ENCODE results near the gene NKAIN2.

The NKAIN2 gene

GRCh38 chr6:123803504-123804013 lies at the start of gene NKAIN2:
TSS of gene NKAIN2 (plus strand) at chr6:123803865.
- Mint-ChIP-seq H3K27me3 (peaks cover 69% of the 10 kb centered on the region), H3K9me3 (no peaks in the 10 kb centered on the region), H3K4me1 (ENCODE audit: low read depth) (peaks cover 9% of the 10 kb centered on the region), H3K36me3 (ENCODE audit: low read depth) (no peaks in the 10 kb centered on the region), H3K4me3 (peak within 1 kb of the TSS; percentile 66), H3K27ac (no peak within 1 kb of the TSS)
- DNase-seq = no peak

DNA sequence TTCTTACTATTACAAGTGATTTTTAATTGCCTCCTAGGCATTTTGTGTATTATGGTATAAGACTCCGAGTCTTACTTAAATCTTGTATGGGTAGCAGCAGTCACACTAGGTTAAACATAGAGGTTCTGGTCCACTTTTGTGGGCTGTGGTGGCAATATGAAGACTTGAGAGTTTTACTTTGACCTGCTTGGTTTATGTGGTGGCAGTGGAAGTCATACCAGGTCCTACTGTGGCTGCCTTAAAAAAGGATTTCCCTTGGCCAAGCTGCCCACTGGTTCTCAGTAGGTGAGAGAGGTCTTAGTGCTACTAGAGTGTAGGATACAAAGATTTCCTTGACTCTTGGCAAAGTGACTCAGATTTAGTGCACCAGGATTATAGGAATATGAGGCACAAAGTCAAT lies 44.2 kb upstream of the NKAIN2 start:
- DNase-seq = no peak
- no peak overlapping the region for H3K4me3 Mint-ChIP-seq
- H3K4me1 Mint-ChIP-seq (ENCODE audit: low read depth) = no peaks in the 10 kb centered on the region
- no peaks in the 10 kb centered on the region for H3K36me3 Mint-ChIP-seq (ENCODE audit: low read depth)
- H3K27me3 Mint-ChIP-seq = no peaks in the 10 kb centered on the region
- no peaks in the 10 kb centered on the region for H3K9me3 Mint-ChIP-seq
- H3K27ac Mint-ChIP-seq = no peak overlapping the region

GRCh38 chr6:123763904-123764303 lies 39.8 kb upstream of the NKAIN2 start:
- H3K9me3 Mint-ChIP-seq = no peaks in the 10 kb centered on the region

GRCh38 chr6:123764722-123765121 lies 38.9 kb upstream of the NKAIN2 start:
- Mint-ChIP-seq H3K27me3 (no peaks in the 10 kb centered on the region), H3K36me3 (ENCODE audit: low read depth) (no peaks in the 10 kb centered on the region), H3K4me3 (no peak overlapping the region), H3K4me1 (ENCODE audit: low read depth) (no peaks in the 10 kb centered on the region), H3K27ac (no peak overlapping the region), H3K9me3 (peaks cover under 1% of the 10 kb centered on the region)
- no peak for DNase-seq

More at GRCh38 chr6:123763904-123764303, 39.8 kb upstream of the NKAIN2 start:
- no peak for DNase-seq
- Mint-ChIP-seq H3K4me1 (ENCODE audit: low read depth) (no peaks in the 10 kb centered on the region), H3K27me3 (no peaks in the 10 kb centered on the region), H3K36me3 (ENCODE audit: low read depth) (no peaks in the 10 kb centered on the region), H3K27ac (no peak overlapping the region), H3K4me3 (no peak overlapping the region)

- H3K4me3 Mint-ChIP-seq = no peak overlapping the region
- no peak overlapping the region for H3K27ac Mint-ChIP-seq
- H3K4me1 Mint-ChIP-seq (ENCODE audit: low read depth) = no peaks in the 10 kb centered on the region
- H3K9me3 Mint-ChIP-seq = peaks cover 6% of the 10 kb centered on the region
- no peak for DNase-seq
- H3K27me3 Mint-ChIP-seq = no peaks in the 10 kb centered on the region
- H3K36me3 Mint-ChIP-seq (ENCODE audit: low read depth) = no peaks in the 10 kb centered on the region
These were observed 34.7 kb upstream of the NKAIN2 start for GRCh38 chr6:123768921-123769320.

GRCh38 chr6:123769431-123769830 lies 34.2 kb upstream of the NKAIN2 start:
- H3K27ac Mint-ChIP-seq = no peak overlapping the region
- no peak overlapping the region for H3K4me3 Mint-ChIP-seq
- DNase-seq = no peak
- peaks cover 6% of the 10 kb centered on the region for H3K9me3 Mint-ChIP-seq
- no peaks in the 10 kb centered on the region for H3K27me3 Mint-ChIP-seq
- H3K36me3 Mint-ChIP-seq (ENCODE audit: low read depth) = no peaks in the 10 kb centered on the region
- H3K4me1 Mint-ChIP-seq (ENCODE audit: low read depth) = no peaks in the 10 kb centered on the region

DNA sequence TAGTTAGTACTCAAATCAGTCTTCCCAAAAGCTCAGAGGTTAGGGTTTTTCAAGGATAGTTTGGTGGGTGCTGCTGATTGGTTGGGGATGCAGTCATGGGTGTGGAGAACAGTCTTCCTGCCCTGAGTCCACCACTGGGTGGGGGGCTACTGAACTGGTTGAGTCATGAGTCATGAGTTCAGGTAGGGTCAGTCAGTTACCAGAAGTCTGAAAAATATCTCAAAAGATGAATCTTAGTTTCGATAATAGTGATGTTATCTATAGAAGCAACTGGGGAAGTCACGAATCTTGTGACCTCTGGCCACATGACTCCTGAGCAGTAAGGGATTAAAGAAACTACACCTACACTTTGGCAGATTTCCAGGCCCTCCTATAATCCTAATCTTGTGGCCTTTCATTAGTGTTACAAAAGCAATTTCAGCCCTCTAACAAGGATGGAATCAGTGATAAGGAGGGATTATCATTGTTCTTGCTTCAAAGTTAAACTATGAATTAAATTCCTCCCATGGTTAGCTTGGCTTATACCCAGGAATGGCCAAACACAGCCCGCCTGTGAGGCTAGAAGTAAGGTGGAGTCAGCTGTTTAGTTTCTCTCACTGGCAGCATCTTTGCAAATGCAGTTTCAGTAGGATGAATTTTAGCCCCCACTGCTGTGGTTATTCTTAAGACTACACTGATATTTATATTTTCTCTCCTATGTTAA lies 33.3 kb upstream of the NKAIN2 start:
- no peaks in the 10 kb centered on the region for H3K27me3 Mint-ChIP-seq
- no peaks in the 10 kb centered on the region for H3K36me3 Mint-ChIP-seq (ENCODE audit: low read depth)
- H3K4me1 Mint-ChIP-seq (ENCODE audit: low read depth) = no peaks in the 10 kb centered on the region
- H3K4me3 Mint-ChIP-seq = no peak overlapping the region
- H3K9me3 Mint-ChIP-seq = peaks cover 6% of the 10 kb centered on the region
- DNase-seq = no peak
- H3K27ac Mint-ChIP-seq = no peak overlapping the region

- Mint-ChIP-seq H3K36me3 (ENCODE audit: low read depth) (no peaks in the 10 kb centered on the region), H3K27ac (no peak overlapping the region), H3K9me3 (peaks cover 6% of the 10 kb centered on the region), H3K4me3 (no peak overlapping the region), H3K4me1 (ENCODE audit: low read depth) (no peaks in the 10 kb centered on the region), H3K27me3 (no peaks in the 10 kb centered on the region)
- no peak for DNase-seq
These were observed 32.5 kb upstream of the NKAIN2 start for GRCh38 chr6:123771126-123771525.

DNA sequence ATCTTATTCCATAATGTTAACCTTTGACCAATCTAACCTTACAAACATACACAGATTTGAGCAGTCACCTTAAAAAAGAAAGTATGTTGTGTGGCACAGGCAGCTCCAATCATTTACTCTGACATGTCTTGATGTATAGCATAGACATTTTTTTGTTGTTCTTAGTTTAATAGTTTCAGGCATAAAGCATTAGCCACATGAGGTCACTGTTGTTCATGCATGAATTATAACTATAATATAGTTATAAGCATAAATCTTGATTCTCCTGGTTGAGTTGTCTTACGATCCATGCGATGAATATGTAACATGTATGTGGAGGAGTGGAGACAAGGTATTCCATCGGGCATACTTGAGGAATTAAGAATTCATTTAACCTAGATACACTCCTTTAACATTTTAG lies 26.1 kb upstream of the NKAIN2 start:
- Mint-ChIP-seq H3K27me3 (no peaks in the 10 kb centered on the region), H3K4me1 (ENCODE audit: low read depth) (no peaks in the 10 kb centered on the region), H3K9me3 (no peaks in the 10 kb centered on the region), H3K36me3 (ENCODE audit: low read depth) (no peaks in the 10 kb centered on the region), H3K4me3 (no peak overlapping the region), H3K27ac (no peak overlapping the region)
- DNase-seq = no peak

DNA sequence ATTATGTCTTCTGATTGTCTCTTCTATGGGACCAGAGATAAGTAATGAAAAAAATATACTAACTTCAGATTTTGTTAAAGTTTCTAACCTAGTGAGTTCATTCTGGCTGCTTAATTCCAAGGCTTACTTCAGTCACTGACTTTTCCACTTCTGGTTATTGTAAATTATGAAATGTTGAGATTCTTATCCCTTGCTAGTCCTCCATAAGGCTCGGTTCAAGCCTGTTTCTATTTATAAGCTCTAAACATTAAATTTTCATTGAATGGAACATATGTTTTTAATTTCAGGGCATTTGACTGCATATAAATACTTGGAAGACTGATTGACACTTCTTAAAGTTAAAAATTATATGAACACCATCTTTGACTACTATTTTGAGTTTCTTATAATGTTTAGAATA lies 23.6 kb upstream of the NKAIN2 start:
- DNase-seq = no peak
- no peaks in the 10 kb centered on the region for H3K27me3 Mint-ChIP-seq
- no peak overlapping the region for H3K4me3 Mint-ChIP-seq
- H3K4me1 Mint-ChIP-seq (ENCODE audit: low read depth) = no peaks in the 10 kb centered on the region
- no peaks in the 10 kb centered on the region for H3K9me3 Mint-ChIP-seq
- no peaks in the 10 kb centered on the region for H3K36me3 Mint-ChIP-seq (ENCODE audit: low read depth)
- no peak overlapping the region for H3K27ac Mint-ChIP-seq

GRCh38 chr6:123784330-123784729 lies 19.3 kb upstream of the NKAIN2 start:
- DNase-seq = no peak
- no peaks in the 10 kb centered on the region for H3K4me1 Mint-ChIP-seq (ENCODE audit: low read depth)
- H3K9me3 Mint-ChIP-seq = no peaks in the 10 kb centered on the region
- no peak overlapping the region for H3K4me3 Mint-ChIP-seq
- no peaks in the 10 kb centered on the region for H3K27me3 Mint-ChIP-seq
- H3K36me3 Mint-ChIP-seq (ENCODE audit: low read depth) = no peaks in the 10 kb centered on the region
- no peak overlapping the region for H3K27ac Mint-ChIP-seq

- no peak overlapping the region for H3K4me3 Mint-ChIP-seq
- no peak overlapping the region for H3K27ac Mint-ChIP-seq
- no peaks in the 10 kb centered on the region for H3K4me1 Mint-ChIP-seq (ENCODE audit: low read depth)
- no peaks in the 10 kb centered on the region for H3K27me3 Mint-ChIP-seq
- H3K9me3 Mint-ChIP-seq = no peaks in the 10 kb centered on the region
- DNase-seq = no peak
- no peaks in the 10 kb centered on the region for H3K36me3 Mint-ChIP-seq (ENCODE audit: low read depth)
These were observed 18.6 kb upstream of the NKAIN2 start for GRCh38 chr6:123785039-123785438.

- Mint-ChIP-seq H3K36me3 (ENCODE audit: low read depth) (no peaks in the 10 kb centered on the region), H3K27me3 (peaks cover 2% of the 10 kb centered on the region), H3K9me3 (no peaks in the 10 kb centered on the region), H3K4me3 (no peak overlapping the region), H3K4me1 (ENCODE audit: low read depth) (no peaks in the 10 kb centered on the region), H3K27ac (no peak overlapping the region)
- DNase-seq = no peak
These were observed 15.3 kb upstream of the NKAIN2 start for GRCh38 chr6:123788319-123788718.

- DNase-seq = no peak
- H3K27me3 Mint-ChIP-seq = peaks cover 6% of the 10 kb centered on the region
These were observed 9.5 kb upstream of the NKAIN2 start for GRCh38 chr6:123794190-123794589.

DNA sequence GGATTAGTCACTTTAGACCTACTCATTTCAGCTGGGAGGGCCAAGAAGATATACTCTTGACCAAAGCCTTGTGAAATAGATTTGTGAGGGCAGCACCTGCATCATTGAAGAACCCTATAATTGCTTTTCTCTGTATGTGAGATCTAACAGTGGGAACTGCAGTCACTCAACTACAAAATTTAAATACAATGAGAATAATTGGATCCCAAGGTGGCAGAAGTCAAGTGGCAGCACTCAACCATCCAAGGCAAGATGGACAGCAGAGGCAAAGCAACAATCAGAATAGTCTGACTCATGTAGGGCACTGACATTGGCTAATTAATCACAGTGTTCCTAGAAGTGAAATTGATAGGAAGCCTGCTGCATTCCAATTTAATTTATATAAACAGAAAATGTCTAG lies 8.9 kb upstream of the NKAIN2 start:
- no peak for DNase-seq
- no peaks in the 10 kb centered on the region for H3K9me3 Mint-ChIP-seq
- H3K4me1 Mint-ChIP-seq (ENCODE audit: low read depth) = no peaks in the 10 kb centered on the region
- no peak overlapping the region for H3K27ac Mint-ChIP-seq
- no peaks in the 10 kb centered on the region for H3K36me3 Mint-ChIP-seq (ENCODE audit: low read depth)
- peaks cover 6% of the 10 kb centered on the region for H3K27me3 Mint-ChIP-seq
- no peak overlapping the region for H3K4me3 Mint-ChIP-seq

More at GRCh38 chr6:123794190-123794589, 9.5 kb upstream of the NKAIN2 start:
- H3K27ac Mint-ChIP-seq = no peak overlapping the region
- no peaks in the 10 kb centered on the region for H3K4me1 Mint-ChIP-seq (ENCODE audit: low read depth)
- H3K36me3 Mint-ChIP-seq (ENCODE audit: low read depth) = no peaks in the 10 kb centered on the region
- no peak overlapping the region for H3K4me3 Mint-ChIP-seq
- H3K9me3 Mint-ChIP-seq = no peaks in the 10 kb centered on the region

DNA sequence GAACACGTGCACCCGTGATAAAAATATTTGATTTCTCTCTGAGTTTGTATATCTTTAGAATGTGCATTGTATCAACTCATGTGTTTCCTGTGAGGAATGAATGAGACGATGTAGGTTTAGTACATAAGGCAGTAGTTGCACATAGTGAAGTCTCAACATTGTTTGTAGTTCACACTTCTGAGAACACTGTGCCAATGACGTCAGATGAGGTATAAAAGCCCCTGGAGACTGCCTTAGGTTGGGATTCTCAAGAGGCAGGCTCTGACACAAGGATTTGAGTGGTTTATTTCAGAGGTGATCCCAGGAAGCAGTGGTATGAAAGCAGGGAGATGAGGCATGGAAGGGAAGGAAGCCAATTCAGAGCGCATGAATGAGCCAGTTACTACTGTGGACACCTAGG lies 2.6 kb upstream of the NKAIN2 start:
- peaks cover 54% of the 10 kb centered on the region for H3K27me3 Mint-ChIP-seq
- H3K36me3 Mint-ChIP-seq (ENCODE audit: low read depth) = no peaks in the 10 kb centered on the region
- H3K4me1 Mint-ChIP-seq (ENCODE audit: low read depth) = peaks cover 9% of the 10 kb centered on the region
- H3K4me3 Mint-ChIP-seq = no peak overlapping the region
- H3K9me3 Mint-ChIP-seq = no peaks in the 10 kb centered on the region
- no peak for DNase-seq
- no peak overlapping the region for H3K27ac Mint-ChIP-seq
